Liver (tissue), 9 donors: ENCODE results near the gene WASF2. TPM values are rescaled to one million over a fixed set of nuclear protein-coding genes. Genes with fewer than 3 reads are reported as not detected.
A peak's percentile ranks its signal among the peaks of the same experiment; 100 is the strongest.

Experiments
- DNase-seq: peaks from one replicate; pipeline ENCODE4 v3.0.0-alpha.2; 2017; ENCODE audit warnings: low spot score
- H3K27ac ChIP-seq, 2 donors: one replicate each; pipeline ENCODE4 v1.7.0; 2013; ENCODE audit warnings: inconsistent platforms in 2 of 2, low read length in 2 of 2, control low read depth in 1 of 2, low read depth in 1 of 2, mild to moderate bottlenecking in 1 of 2
- H3K27me3 ChIP-seq, 4 donors: one replicate each; pipeline versions ENCODE4 v1.6.1 to v1.7.0; 2013; ENCODE audit warnings: low read length in 3 of 4, inconsistent platforms in 1 of 4, mild to moderate bottlenecking in 1 of 4, moderate library complexity in 1 of 4; ENCODE audit not compliant: control insufficient read depth in 4 of 4, insufficient read depth in 4 of 4
- H3K36me3 ChIP-seq, 4 donors: one replicate each; pipeline versions ENCODE4 v1.6.1 to v1.7.0; 2013; ENCODE audit warnings: low read length in 3 of 4, mild to moderate bottlenecking in 3 of 4, low read depth in 1 of 4, moderate library complexity in 1 of 4; ENCODE audit not compliant: control insufficient read depth in 4 of 4, insufficient read depth in 3 of 4
- H3K4me1 ChIP-seq, 4 donors: one replicate each; pipeline versions ENCODE4 v1.6.1 to v1.7.0; 2013; ENCODE audit warnings: low read length in 3 of 4, mild to moderate bottlenecking in 3 of 4, moderate library complexity in 1 of 4; ENCODE audit not compliant: control insufficient read depth in 4 of 4, insufficient read depth in 4 of 4
- H3K4me3 ChIP-seq, 3 donors: one replicate each; pipeline versions ENCODE4 v1.6.1 to v1.7.0; 2013; ENCODE audit warnings: low read length in 3 of 3, control low read depth in 1 of 3, low read depth in 1 of 3, mild to moderate bottlenecking in 1 of 3
- H3K9ac ChIP-seq, 2 donors: one replicate each; pipeline ENCODE4 v1.7.0; 2013; ENCODE audit warnings: low read length in 2 of 2, mild to moderate bottlenecking in 2 of 2, moderate library complexity in 2 of 2, control low read depth in 1 of 2, low read depth in 1 of 2
- H3K9me3 ChIP-seq, 4 donors: one replicate each; pipeline versions ENCODE4 v1.6.1 to v1.7.0; 2013; ENCODE audit warnings: low read length in 3 of 4; ENCODE audit not compliant: control insufficient read depth in 4 of 4
- CTCF ChIP-seq: fragments of 150-350 bp; IDR thresholded peaks from 2 replicates; pipeline ENCODE4 v1.5.1; 2017; ENCODE audit warnings: improper control_type of control experiment, low read depth, low read length; ENCODE audit not compliant: missing input control
- EGR1 ChIP-seq, 2 donors: IDR thresholded peaks; 2 replicates each; pipeline ENCODE4 v1.6.1; 2016 to 2018; ENCODE audit warnings: antibody characterized with exemption in 2 of 2, low read depth in 2 of 2
- FOXA1 ChIP-seq: IDR thresholded peaks from 2 replicates; pipeline ENCODE4 v1.6.1; 2016; ENCODE audit warnings: antibody characterized with exemption
- FOXA2 ChIP-seq: IDR thresholded peaks from 2 replicates; pipeline ENCODE4 v1.6.1; 2016; ENCODE audit warnings: antibody characterized with exemption
- GABPA ChIP-seq, 2 donors: IDR thresholded peaks in 1 of 2; conservative IDR thresholded peaks in 1 of 2; 2 replicates each; pipeline ENCODE4 v1.6.1; 2016; ENCODE audit warnings: antibody characterized with exemption in 2 of 2, mild to moderate bottlenecking in 1 of 2, moderate library complexity in 1 of 2
- HNF4A ChIP-seq, 2 donors: conservative IDR thresholded peaks; 2 replicates each; pipeline ENCODE4 v1.6.1; 2016; ENCODE audit warnings: antibody characterized with exemption in 2 of 2, mild to moderate bottlenecking in 2 of 2
- HNF4G ChIP-seq: IDR thresholded peaks from 2 replicates; pipeline ENCODE4 v1.6.1; 2016; ENCODE audit warnings: antibody characterized with exemption
- JUND ChIP-seq, 2 donors: IDR thresholded peaks; 2 replicates each; pipeline ENCODE4 v1.6.1; 2016; ENCODE audit warnings: antibody characterized with exemption in 2 of 2
- NR2F2 ChIP-seq: IDR thresholded peaks from 2 replicates; pipeline ENCODE4 v1.6.1; 2016; ENCODE audit warnings: antibody characterized with exemption
- RAD21 ChIP-seq, 2 donors: IDR thresholded peaks; 2 replicates each; pipeline ENCODE4 v1.6.1; 2016; ENCODE audit warnings: antibody characterized with exemption in 2 of 2, mild to moderate bottlenecking in 2 of 2
- RXRA ChIP-seq, 2 donors: IDR thresholded peaks; 2 replicates each; pipeline ENCODE4 v1.6.1; 2017 to 2018; ENCODE audit warnings: antibody characterized with exemption in 2 of 2, mild to moderate bottlenecking in 1 of 2
- SP1 ChIP-seq: IDR thresholded peaks from 2 replicates; pipeline ENCODE4 v1.6.1; 2018; ENCODE audit warnings: antibody characterized with exemption, mild to moderate bottlenecking
- TAF1 ChIP-seq: conservative IDR thresholded peaks from 2 replicates; pipeline ENCODE4 v1.6.1; 2016; ENCODE audit warnings: antibody characterized with exemption, mild to moderate bottlenecking
- YY1 ChIP-seq: IDR thresholded peaks from 2 replicates; pipeline ENCODE4 v1.6.1; 2016; ENCODE audit warnings: antibody characterized with exemption, mild to moderate bottlenecking
- WGBS: extraction: QIAGEN DNeasy Blood & Tissue Kit; methylation state at CpG from one replicate; pipeline ENCODE4 v1.1.7; 2013; 5-methylcytosine and 5-hydroxymethylcytosine counted together
- polyA plus RNA-seq, 2 donors: library from polyadenylated mRNA; stranded (reverse) in 1 of 2; unstranded in 1 of 2; fragments of 200-250 nt in 1 of 2; fragments of >200 nt in 1 of 2; fragmentation: Nextera tagmentation in 1 of 2; extraction: Ambion mirVana in 1 of 2; gene quantifications; one replicate each; pipeline versions ENCODE4 v1.2.1 to v1.2.3, GENCODE V29; 2013 to 2015
- total RNA-seq, 2 donors: library from RNA; depleted of rRNA; stranded (reverse); fragments of >200 nt; gene quantifications; one replicate each; pipeline ENCODE4 v1.2.3, GENCODE V29; 2014
- TF ChIP-seq, protein P1 (sequence below): IDR thresholded peaks from 2 replicates; pipeline ENCODE4 v1.6.1; 2016; ENCODE audit warnings: antibody characterized with exemption, mild to moderate bottlenecking
- TF ChIP-seq, protein P2 (sequence below): IDR thresholded peaks from 2 replicates; pipeline ENCODE4 v1.6.1; 2016; ENCODE audit warnings: antibody characterized with exemption
- donor health status: healthy.
- donor health status: healthy.
- donor health status: healthy.
- donor health status: healthy.
- donor health status: healthy.

Gene WASF2
- total and polyA plus RNA-seq, 4 donors, result 11.6 to 37.7 (median 18.7) TPM

- H3K9me3 ChIP-seq, result no peaks in the 10 kb centered on the region
- H3K9ac ChIP-seq, result peak within 1 kb of the TSS; percentile 79 to 85
- peaks cover 0 to 34% (median 12%) of the 10 kb centered on the region in 4 donors for H3K4me1 ChIP-seq
- H3K27ac ChIP-seq, result peak within 1 kb of the TSS; percentile 88 to 90
- TF ChIP-seq NR2F2 (peak; percentile 43), JUND (IDR thresholded peaks at IDR 0.05) (no peak), FOXA2 (no peak), CTCF (peak; percentile 25), FOXA1 (no peak), RAD21 (IDR thresholded peaks at IDR 0.05) (peak in 1 of 2 donors; percentile 14), GABPA (IDR thresholded peaks at IDR 0.05 in 1 of 2, conservative IDR thresholded peaks at IDR 0.05 in 1 of 2) (no peak), TAF1 (no peak), SP1 (peak; percentile 80), YY1 (no peak), HNF4A (conservative IDR thresholded peaks at IDR 0.05) (no peak), RXRA (IDR thresholded peaks at IDR 0.05) (peak in 1 of 2 donors; percentile 8), HNF4G (no peak), EGR1 (IDR thresholded peaks at IDR 0.05; ENCODE audit: low read depth in 2 of 2) (peak in 1 of 2 donors; percentile 20)
- TF ChIP-seq, protein P1, sequence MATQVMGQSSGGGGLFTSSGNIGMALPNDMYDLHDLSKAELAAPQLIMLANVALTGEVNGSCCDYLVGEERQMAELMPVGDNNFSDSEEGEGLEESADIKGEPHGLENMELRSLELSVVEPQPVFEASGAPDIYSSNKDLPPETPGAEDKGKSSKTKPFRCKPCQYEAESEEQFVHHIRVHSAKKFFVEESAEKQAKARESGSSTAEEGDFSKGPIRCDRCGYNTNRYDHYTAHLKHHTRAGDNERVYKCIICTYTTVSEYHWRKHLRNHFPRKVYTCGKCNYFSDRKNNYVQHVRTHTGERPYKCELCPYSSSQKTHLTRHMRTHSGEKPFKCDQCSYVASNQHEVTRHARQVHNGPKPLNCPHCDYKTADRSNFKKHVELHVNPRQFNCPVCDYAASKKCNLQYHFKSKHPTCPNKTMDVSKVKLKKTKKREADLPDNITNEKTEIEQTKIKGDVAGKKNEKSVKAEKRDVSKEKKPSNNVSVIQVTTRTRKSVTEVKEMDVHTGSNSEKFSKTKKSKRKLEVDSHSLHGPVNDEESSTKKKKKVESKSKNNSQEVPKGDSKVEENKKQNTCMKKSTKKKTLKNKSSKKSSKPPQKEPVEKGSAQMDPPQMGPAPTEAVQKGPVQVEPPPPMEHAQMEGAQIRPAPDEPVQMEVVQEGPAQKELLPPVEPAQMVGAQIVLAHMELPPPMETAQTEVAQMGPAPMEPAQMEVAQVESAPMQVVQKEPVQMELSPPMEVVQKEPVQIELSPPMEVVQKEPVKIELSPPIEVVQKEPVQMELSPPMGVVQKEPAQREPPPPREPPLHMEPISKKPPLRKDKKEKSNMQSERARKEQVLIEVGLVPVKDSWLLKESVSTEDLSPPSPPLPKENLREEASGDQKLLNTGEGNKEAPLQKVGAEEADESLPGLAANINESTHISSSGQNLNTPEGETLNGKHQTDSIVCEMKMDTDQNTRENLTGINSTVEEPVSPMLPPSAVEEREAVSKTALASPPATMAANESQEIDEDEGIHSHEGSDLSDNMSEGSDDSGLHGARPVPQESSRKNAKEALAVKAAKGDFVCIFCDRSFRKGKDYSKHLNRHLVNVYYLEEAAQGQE, result no peak
- TF ChIP-seq, protein P2, sequence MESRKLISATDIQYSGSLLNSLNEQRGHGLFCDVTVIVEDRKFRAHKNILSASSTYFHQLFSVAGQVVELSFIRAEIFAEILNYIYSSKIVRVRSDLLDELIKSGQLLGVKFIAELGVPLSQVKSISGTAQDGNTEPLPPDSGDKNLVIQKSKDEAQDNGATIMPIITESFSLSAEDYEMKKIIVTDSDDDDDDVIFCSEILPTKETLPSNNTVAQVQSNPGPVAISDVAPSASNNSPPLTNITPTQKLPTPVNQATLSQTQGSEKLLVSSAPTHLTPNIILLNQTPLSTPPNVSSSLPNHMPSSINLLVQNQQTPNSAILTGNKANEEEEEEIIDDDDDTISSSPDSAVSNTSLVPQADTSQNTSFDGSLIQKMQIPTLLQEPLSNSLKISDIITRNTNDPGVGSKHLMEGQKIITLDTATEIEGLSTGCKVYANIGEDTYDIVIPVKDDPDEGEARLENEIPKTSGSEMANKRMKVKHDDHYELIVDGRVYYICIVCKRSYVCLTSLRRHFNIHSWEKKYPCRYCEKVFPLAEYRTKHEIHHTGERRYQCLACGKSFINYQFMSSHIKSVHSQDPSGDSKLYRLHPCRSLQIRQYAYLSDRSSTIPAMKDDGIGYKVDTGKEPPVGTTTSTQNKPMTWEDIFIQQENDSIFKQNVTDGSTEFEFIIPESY, result no peak
- H3K27me3 ChIP-seq, result no peaks in the 10 kb centered on the region
- peak within 1 kb of the TSS; percentile 66 to 80 (median 72) for H3K4me3 ChIP-seq
- peak; percentile 71 for DNase-seq
- no peaks in the 10 kb centered on the region for H3K36me3 ChIP-seq
- WGBS, result under 1% methylated on average over 67 of the region's 67 CpGs
Observed at GRCh38 chr1:27366411-27367159, 123.4 kb downstream of the WASF2 start, which contains the start of gene MAP3K6. Gene MAP3K6 (minus strand): TSS chr1:27366961. CDS start chr1:27366597, 364 bp downstream.

DNA sequence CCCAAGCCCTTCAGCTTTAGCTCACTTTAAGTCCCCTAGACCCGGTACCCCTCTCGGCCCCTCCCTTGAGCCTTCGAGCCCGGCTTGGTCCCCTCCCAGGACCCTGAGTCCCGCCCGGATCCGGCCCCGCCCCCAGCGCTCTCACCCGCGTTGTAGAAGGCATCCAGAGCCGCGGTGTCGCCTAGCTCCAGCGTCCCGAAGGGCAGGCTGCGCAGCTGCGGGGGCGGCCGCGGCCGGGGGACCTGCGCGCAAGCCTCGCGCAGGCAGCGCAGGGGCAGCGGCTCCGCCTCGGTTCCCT, 123.9 kb downstream of the WASF2 start:
- peak; percentile 72 for DNase-seq
- Histone ChIP-seq H3K4me3 (peak overlapping the region; percentile 58 to 72 (median 66)), H3K27ac (peak overlapping the region; percentile 84 to 87), H3K4me1 (peaks cover 0 to 34% (median 12%) of the 10 kb centered on the region in 4 donors), H3K27me3 (no peaks in the 10 kb centered on the region), H3K9me3 (no peaks in the 10 kb centered on the region), H3K36me3 (no peaks in the 10 kb centered on the region), H3K9ac (peak overlapping the region in 1 of 2 donors; percentile 79)
- WGBS, result under 1% methylated on average over 30 of the region's 30 CpGs
- TF ChIP-seq CTCF (no peak), NR2F2 (no peak), RAD21 (IDR thresholded peaks at IDR 0.05) (no peak), YY1 (no peak), EGR1 (IDR thresholded peaks at IDR 0.05; ENCODE audit: low read depth in 2 of 2) (no peak), SP1 (no peak), FOXA2 (no peak), HNF4A (conservative IDR thresholded peaks at IDR 0.05) (no peak)
- TF ChIP-seq, protein P2, result no peak
